ENCODE results near the gene SOAT1.

The SOAT1 gene

DNA sequence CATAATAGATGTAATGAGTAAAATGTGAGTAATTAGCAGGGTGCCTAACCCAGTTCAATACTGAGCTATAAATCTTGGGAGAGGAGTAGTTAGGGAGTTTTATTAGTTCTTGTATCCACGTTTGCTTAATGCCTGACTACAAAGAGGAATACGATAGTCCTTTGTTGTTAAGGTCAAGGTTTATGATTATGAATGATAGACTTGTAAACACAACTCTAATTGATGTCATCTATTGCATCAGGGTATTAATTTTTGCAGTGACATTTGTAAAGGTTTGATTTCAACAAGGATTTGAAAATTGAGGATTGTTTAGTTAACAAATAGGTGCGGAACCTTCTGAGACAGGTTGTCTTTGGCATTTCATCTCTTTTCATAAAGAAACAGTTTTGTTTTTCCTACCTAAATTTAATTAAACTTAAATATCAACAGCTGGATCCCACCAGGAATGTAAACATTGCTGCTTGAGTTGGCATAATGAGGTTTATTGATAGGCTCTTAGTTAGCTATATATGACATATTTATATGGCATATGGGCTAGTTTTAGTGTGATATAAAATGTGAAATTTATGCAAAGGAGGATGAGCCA is 9.7 kb downstream of the SOAT1 start (continued):
- no peak for TF ChIP-seq POU6F1 (CRISPR knock-in tag; IDR thresholded peaks at IDR 0.05; ENCODE audit: borderline replicate concordance, low read depth)

GRCh38 chr1:179305450-179305849 is 11.9 kb downstream of the SOAT1 start:
- TF ChIP-seq ZFP3 (CRISPR knock-in tag; IDR thresholded peaks at IDR 0.05) (no peak), TSHZ2 (CRISPR knock-in tag; IDR thresholded peaks at IDR 0.05) (no peak), SNAI2 (CRISPR knock-in tag; IDR thresholded peaks at IDR 0.05) (no peak), CSRNP3 (CRISPR knock-in tag; IDR thresholded peaks at IDR 0.05) (no peak)
- no peak for ATAC-seq

DNA sequence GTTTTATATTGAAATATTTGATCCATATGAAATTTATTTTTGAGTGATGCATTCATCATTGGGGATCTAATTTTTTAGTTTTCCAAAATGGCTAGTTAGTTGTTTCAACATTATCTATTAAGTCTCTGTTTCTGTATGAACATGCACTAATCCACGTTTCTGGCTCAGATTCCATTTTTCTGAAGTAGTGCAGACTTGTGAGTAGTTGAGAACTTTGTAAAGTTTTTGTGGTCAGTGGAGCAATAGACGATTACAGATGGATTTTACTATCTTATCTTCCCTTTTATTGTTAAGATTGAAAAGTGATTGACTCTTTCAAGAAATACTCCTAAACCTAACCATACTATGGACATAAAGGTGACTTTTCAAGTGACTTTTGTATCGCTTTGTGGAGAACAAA is 16.7 kb downstream of the SOAT1 start:
- TF ChIP-seq TOX (CRISPR knock-in tag; IDR thresholded peaks at IDR 0.05; ENCODE audit: borderline replicate concordance) (0 out of 2 replicates have a peak, but pooled peaks have one; percentile 4), SNAI2 (CRISPR knock-in tag; IDR thresholded peaks at IDR 0.05) (no peak)
- peak; percentile 78 for ATAC-seq

GRCh38 chr1:179310721-179311120 is 17.1 kb downstream of the SOAT1 start:
- ATAC-seq, result peak; percentile 86
- TF ChIP-seq RARB (CRISPR knock-in tag; IDR thresholded peaks at IDR 0.05), result no peak

DNA sequence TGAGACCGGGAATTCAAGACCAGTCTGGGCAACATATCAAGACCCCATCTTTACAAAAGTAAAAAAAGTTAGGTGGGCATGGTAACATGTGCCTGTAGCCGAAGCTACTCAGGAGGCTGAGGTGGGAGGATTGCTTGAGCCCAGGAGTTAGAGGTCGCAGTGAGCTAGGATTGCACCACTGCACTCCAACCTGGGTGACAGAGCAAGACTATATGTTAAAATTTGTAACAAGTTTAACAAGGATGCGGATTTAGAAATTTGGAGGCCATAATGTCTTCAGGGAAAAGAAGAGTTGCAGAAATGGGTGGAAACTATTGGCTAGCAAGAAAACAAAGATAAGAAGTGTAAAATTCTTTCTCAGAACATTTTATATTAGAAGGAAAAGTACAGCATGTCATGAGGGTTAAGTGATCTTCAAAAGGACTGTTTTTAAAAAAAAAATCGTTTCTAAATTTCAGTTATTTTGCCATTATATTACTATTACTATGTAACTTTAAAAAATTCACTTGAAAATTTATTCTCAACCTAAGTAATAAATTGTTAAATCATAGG is 17.6 kb downstream of the SOAT1 start:
- TF ChIP-seq BACH2 (CRISPR knock-in tag; IDR thresholded peaks at IDR 0.05; ENCODE audit: borderline replicate concordance) (no peak), POU6F1 (CRISPR knock-in tag; IDR thresholded peaks at IDR 0.05; ENCODE audit: borderline replicate concordance, low read depth) (no peak), ESRRG (CRISPR knock-in tag; IDR thresholded peaks at IDR 0.05) (no peak), RARB (CRISPR knock-in tag; IDR thresholded peaks at IDR 0.05) (no peak), ISL1 (CRISPR knock-in tag; IDR thresholded peaks at IDR 0.05) (no peak), TCF4 (CRISPR knock-in tag; IDR thresholded peaks at IDR 0.05; ENCODE audit: borderline replicate concordance) (no peak), PATZ1 (CRISPR knock-in tag; IDR thresholded peaks at IDR 0.05; ENCODE audit: borderline replicate concordance) (no peak), ZFP3 (CRISPR knock-in tag; IDR thresholded peaks at IDR 0.05) (no peak), ZNF565 (CRISPR knock-in tag; conservative IDR thresholded peaks at IDR 0.05; ENCODE audit: low read depth) (no peak), OSR1 (CRISPR knock-in tag; IDR thresholded peaks at IDR 0.05) (no peak), GLIS3 (CRISPR knock-in tag; IDR thresholded peaks at IDR 0.05) (no peak), ARNTL (CRISPR knock-in tag; IDR thresholded peaks at IDR 0.05; ENCODE audit: borderline replicate concordance, low read depth) (no peak), ZFP30 (CRISPR knock-in tag; IDR thresholded peaks at IDR 0.05) (no peak), ZC3H10 (CRISPR knock-in tag; IDR thresholded peaks at IDR 0.05) (no peak), TOX (CRISPR knock-in tag; IDR thresholded peaks at IDR 0.05; ENCODE audit: borderline replicate concordance) (no peak), ZNF8 (CRISPR knock-in tag; IDR thresholded peaks at IDR 0.05) (no peak), SNAI2 (CRISPR knock-in tag; IDR thresholded peaks at IDR 0.05) (no peak), ZNF70 (CRISPR knock-in tag; IDR thresholded peaks at IDR 0.05) (no peak), PPARA (CRISPR knock-in tag; IDR thresholded peaks at IDR 0.05; ENCODE audit: borderline replicate concordance) (no peak)
- TF ChIP-seq, protein P1, sequence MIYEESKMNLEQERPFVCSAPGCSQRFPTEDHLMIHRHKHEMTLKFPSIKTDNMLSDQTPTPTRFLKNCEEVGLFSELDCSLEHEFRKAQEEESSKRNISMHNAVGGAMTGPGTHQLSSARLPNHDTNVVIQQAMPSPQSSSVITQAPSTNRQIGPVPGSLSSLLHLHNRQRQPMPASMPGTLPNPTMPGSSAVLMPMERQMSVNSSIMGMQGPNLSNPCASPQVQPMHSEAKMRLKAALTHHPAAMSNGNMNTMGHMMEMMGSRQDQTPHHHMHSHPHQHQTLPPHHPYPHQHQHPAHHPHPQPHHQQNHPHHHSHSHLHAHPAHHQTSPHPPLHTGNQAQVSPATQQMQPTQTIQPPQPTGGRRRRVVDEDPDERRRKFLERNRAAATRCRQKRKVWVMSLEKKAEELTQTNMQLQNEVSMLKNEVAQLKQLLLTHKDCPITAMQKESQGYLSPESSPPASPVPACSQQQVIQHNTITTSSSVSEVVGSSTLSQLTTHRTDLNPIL (CRISPR knock-in tag; IDR thresholded peaks at IDR 0.05; ENCODE audit: low read depth), result no peak
- no peak for ATAC-seq
